Lower leg skin (tissue), 3 donors: Measurements from ENCODE around the gene RASA2.

ENCODE experiments used
- CTCF ChIP-seq, 3 donors: fragments of 450-650 bp; IDR thresholded peaks; one replicate each; pipeline ENCODE4 v1.5.1; 2016; ENCODE audit warnings: antibody characterized with exemption in 3 of 3, mild to moderate bottlenecking in 3 of 3, moderate library complexity in 2 of 3
- POLR2A ChIP-seq, 2 donors: fragments of 450-650 bp; IDR thresholded peaks; one replicate each; pipeline ENCODE4 v1.6.1; 2016 to 2017; ENCODE audit warnings: antibody characterized with exemption in 2 of 2, mild to moderate bottlenecking in 1 of 2, moderate library complexity in 1 of 2

GRCh38 chr3:141539431-141540187 lies 52.8 kb downstream of the RASA2 start:
- TF ChIP-seq CTCF (IDR thresholded peaks at IDR 0.05) (no peak), POLR2A (IDR thresholded peaks at IDR 0.05) (no peak)
